ENCODE data around the gene ZC3H8.

DNA sequence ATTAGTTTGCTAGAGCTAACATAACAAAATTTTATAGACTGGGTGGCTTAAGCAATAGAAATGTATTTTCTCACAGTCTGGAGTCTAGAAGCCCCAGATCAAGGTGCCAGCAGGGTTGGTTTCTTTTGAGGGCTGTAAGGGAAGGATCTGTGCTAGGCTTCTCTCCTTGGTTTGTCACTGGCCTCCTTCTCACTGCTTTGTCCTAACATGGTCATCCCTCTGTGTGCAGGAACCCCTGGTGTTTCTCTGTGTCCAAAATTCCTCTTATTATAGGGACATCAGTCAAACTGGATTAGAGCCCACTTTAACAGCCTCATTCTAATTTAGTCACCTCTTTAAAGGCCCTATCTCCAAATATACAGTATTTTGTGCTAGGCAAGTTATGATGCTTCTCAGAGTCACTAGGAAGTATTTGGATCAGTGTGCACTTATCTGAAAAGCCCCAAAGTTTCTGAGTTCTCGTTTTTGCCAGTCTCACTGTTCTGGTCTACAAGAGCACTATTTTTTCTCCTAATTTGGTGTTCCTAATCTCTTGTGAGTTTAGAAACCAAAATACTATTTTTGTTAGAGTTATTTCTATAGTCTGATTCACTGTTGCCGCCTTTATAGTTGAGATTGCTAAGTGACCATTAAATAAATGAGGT lies 49.6 kb upstream of the ZC3H8 start:
- TF ChIP-seq, protein P1, sequence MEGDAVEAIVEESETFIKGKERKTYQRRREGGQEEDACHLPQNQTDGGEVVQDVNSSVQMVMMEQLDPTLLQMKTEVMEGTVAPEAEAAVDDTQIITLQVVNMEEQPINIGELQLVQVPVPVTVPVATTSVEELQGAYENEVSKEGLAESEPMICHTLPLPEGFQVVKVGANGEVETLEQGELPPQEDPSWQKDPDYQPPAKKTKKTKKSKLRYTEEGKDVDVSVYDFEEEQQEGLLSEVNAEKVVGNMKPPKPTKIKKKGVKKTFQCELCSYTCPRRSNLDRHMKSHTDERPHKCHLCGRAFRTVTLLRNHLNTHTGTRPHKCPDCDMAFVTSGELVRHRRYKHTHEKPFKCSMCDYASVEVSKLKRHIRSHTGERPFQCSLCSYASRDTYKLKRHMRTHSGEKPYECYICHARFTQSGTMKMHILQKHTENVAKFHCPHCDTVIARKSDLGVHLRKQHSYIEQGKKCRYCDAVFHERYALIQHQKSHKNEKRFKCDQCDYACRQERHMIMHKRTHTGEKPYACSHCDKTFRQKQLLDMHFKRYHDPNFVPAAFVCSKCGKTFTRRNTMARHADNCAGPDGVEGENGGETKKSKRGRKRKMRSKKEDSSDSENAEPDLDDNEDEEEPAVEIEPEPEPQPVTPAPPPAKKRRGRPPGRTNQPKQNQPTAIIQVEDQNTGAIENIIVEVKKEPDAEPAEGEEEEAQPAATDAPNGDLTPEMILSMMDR (IDR thresholded peaks at IDR 0.05): no peak
- TF ChIP-seq POLR2A (IDR thresholded peaks at IDR 0.05): no peak
